Frontal cortex (tissue), 4 donors: Measurements from ENCODE around the gene SUV39H1. TPM values are rescaled to one million over a fixed set of nuclear protein-coding genes. Genes with fewer than 3 reads are reported as not detected.

Experiments
- DNase-seq, 2 donors: peaks; one replicate each; pipeline ENCODE4 v3.0.0; 2012; ENCODE audit warnings: low spot score in 2 of 2
- FAIRE-seq: peaks from 2 replicates; lab custom pipeline; 2012; peaks lifted over from hg19 to GRCh38; lab: Jason Lieb, UNC
- small RNA-seq: library from RNA; depleted of rRNA; stranded (forward); fragments of <200 nt; gene quantifications from one replicate; pipeline ENCODE3, GENCODE V24; 2014
- total RNA-seq: library from RNA; depleted of rRNA; stranded (reverse); fragments of >200 nt; gene quantifications from one replicate; pipeline ENCODE4 v1.2.3, GENCODE V29; 2014
- donor health status: control.
- donor health status: control.
- donor health status: control.

The SUV39H1 gene
- total RNA-seq, 1 donor from 2014 or later, result 2.9 TPM

- DNase-seq (no peak), FAIRE-seq (no peak)
These were observed 56.0 kb downstream of the SUV39H1 start for GRCh38 chrX:48752498-48752897.

DNA sequence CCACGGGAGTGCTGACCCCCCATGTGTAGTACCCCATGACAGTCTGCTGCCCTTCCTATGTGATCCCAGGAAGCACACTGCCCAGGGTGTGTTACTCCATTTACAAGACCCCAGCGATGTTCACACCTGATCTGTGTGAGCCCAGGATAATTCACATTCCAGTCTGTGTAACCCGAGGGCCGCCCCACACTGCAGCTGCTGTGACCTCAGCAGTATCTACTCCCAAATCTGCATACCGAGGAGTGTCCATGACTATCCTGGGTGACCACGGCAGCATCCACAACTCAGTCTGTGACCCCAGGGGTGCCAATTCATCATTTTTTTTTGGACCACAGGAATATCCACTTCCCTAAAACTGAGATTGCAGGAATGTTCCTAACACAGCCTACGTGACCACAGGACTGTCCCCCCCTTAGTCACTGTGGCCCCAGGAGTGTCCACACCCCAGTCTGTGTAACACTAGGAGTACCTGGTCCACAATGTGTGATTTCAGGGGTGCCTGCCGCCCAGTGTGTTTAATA, 57.2 kb downstream of the SUV39H1 start:
- DNase-seq (no peak), FAIRE-seq (no peak)

- FAIRE-seq (no peak), DNase-seq (no peak)
These were observed 57.7 kb downstream of the SUV39H1 start for GRCh38 chrX:48754238-48754637.

Small RNA genes within 50 kb of the gene (small RNA-seq; reads per million reads assigned to genes)
- not detected for gene RNU6-1056P

Other genes starting within 250 kb of the SUV39H1 start
- gene SLC38A5, start 226.5 kb upstream of the SUV39H1 start, total RNA-seq, result 25.3 TPM
- gene FTSJ1, start 220.5 kb upstream of the SUV39H1 start, total RNA-seq, result 36.3 TPM
- gene PORCN, start 187.7 kb upstream of the SUV39H1 start, total RNA-seq, result 7.3 TPM
- gene EBP, start 174.9 kb upstream of the SUV39H1 start, total RNA-seq, result 53.4 TPM
- gene TBC1D25, start 157.0 kb upstream of the SUV39H1 start, total RNA-seq, result 4.9 TPM
- 188 TPM for gene RBM3, start 122.2 kb upstream of the SUV39H1 start, total RNA-seq
- gene WDR13, start 99.2 kb upstream of the SUV39H1 start, total RNA-seq, result 56.7 TPM
- gene WAS, start 12.9 kb upstream of the SUV39H1 start, total RNA-seq, result 2.0 TPM
- gene GLOD5, start 65.0 kb downstream of the SUV39H1 start, total RNA-seq, result not detected
- gene GATA1, start 89.9 kb downstream of the SUV39H1 start, total RNA-seq, result under 0.01 TPM
- gene HDAC6, start 105.3 kb downstream of the SUV39H1 start, total RNA-seq, result 77.9 TPM
- not detected for gene ERAS, start 129.8 kb downstream of the SUV39H1 start, total RNA-seq
- gene PCSK1N, start 138.9 kb downstream of the SUV39H1 start, total RNA-seq, result 53.8 TPM
- 33.8 TPM for gene TIMM17B, start 201.0 kb downstream of the SUV39H1 start, total RNA-seq
- gene PQBP1, start 201.2 kb downstream of the SUV39H1 start, total RNA-seq, result 39.5 TPM
- gene SLC35A2, start 214.9 kb downstream of the SUV39H1 start, total RNA-seq, result 9.8 TPM
- gene PIM2, start 222.3 kb downstream of the SUV39H1 start, total RNA-seq, result 14.3 TPM